Measurements from ENCODE around the gene RNF224.
A peak's percentile ranks its signal among the peaks of the same experiment; 100 is the strongest.

Gene RNF224

GRCh38 chr9:137192859-137193258, 34.4 kb upstream of the RNF224 start:
- no peak for DNase-seq

- no peak for DNase-seq
These were observed 33.5 kb upstream of the RNF224 start for GRCh38 chr9:137193771-137194170.

DNA sequence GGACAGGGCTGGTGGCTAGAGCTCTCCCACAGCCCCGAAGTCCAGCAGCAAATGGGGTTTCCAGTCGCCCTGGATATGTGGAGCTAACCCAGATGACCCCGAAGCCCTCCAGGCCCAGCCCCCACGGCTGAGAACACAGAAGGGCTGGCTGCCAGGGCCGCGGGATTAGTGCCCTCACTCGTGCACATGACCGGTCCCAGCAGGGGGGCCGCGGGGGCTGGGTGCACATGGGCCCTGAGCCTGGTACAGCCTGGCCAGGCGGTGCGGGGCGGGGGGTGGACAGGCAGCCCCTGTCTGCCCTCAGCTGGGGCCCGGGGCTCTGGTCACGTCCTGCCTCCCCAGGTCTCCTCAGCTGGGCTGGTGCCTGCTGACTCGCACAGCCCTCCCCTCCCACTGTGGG, 32.9 kb upstream of the RNF224 start:
- no peak for DNase-seq

- peak; percentile 21 for DNase-seq
These were observed 32.4 kb upstream of the RNF224 start for GRCh38 chr9:137194909-137195308.

DNA sequence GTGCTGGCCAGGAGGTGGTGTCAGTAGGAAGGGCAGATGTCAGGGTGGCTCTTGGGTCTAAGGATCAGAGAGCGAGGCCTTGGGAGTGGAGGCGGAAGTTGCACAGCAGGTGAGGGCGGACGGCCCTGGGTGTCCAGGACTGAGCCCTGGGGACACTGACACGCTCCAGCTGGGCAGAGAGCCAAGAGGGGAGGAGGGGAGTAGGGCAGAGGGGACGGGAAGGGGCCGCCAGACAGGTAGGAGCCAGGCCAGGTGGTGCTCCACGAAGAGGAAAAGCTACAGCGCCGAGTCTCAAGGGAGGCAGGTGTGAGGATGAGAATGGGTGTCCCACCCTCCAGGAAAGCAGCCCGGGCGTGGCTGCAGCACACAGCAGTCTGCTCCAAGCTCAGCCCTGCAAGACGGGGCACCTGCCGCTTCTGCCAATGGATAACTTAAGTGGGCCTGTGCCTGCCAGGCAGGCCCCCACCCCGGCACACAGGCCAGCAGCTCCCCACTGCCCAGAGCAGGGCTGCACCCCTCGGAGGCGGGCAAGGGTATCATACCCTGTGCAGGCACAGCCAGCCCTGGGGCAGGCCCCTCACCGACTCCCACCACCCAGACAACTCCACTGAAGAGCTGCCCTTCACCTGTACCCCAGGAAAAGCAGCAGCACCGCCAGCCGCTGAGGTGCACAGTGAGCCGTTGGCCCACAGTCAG, 31.6 kb upstream of the RNF224 start:
- peak; percentile 91 for DNase-seq

DNA sequence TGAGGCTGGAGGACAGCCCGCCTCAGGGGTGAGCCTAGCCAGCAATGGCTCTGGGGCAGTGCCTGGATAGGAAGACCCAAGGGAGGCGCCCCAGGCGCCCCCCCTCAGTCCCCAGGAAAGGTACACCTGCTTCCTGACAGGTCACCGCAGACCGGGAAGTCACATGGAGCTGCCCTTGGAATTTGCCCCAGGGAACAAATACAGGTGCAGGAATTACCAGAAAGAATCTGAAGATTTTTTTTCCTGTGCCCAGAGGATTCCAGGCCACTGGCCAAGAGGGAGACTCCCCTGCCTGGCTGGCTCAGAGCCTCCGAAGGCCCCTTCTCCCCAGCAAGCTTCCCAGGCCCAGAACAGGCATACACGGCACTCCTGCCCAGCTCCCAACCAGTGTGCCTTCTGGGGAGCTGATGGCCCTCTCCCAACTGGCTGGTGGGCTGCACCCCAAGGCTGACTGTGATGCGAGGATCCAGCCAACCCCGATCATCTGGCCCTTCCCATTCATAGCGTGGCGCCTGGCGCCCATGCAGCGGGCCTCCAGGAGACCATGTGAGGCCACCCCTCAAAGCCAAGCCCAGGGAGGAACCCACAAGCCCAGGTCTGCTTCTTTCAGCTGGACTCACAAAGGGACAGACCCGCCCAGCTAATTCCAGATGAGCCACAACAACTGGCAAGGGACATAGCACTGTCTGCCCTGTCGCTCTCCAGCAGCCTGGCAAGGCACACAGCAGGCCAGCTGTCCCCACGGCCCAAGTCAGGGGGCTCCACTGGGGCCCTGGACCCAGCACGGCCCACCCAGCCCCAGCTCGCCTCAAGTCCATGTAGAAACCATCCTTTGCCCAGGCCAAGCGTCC, 29.0 kb upstream of the RNF224 start:
- no peak for DNase-seq

GRCh38 chr9:137198902-137199283, 28.4 kb upstream of the RNF224 start:
- DNase-seq, result no peak

GRCh38 chr9:137199411-137200121, 27.7 kb upstream of the RNF224 start:
- DNase-seq, result no peak

GRCh38 chr9:137200311-137201204, 26.7 kb upstream of the RNF224 start, which contains the start of gene TPRN:
TPRN (minus strand) TSS chr9:137200741; CDS start chr9:137200711, 30 bp downstream.
- peak; percentile 100 for DNase-seq

GRCh38 chr9:137201205-137201868, 26.0 kb upstream of the RNF224 start:
- DNase-seq, result no peak

GRCh38 chr9:137202966-137203365, 24.3 kb upstream of the RNF224 start:
- no peak for DNase-seq

DNA sequence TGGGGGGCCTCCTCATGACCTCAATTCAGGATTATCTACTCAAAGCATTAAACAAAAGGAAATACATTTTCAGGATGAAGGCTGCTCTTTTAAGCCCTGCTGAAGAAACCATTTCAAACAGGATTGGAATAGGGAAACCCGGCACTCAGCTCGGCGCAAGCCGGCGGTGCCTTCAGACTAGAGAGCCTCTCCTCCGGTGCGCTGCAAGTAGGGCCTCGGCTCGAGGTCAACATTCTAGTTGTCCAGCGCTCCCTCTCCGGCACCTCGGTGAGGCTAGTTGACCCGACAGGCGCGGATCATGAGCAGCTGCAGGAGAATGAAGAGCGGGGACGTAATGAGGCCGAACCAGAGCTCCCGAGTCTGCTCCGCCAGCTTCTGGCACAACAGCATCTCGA, 22.6 kb upstream of the RNF224 start:
- no peak for DNase-seq

GRCh38 chr9:137205126-137206069, 21.9 kb upstream of the RNF224 start, which contains the start of the genes NDOR1 and TMEM203:
NDOR1 (plus strand) TSS chr9:137205700; CDS start chr9:137205778, 78 bp downstream.
TMEM203 (minus strand) TSS chr9:137205648; CDS start chr9:137205414, 234 bp downstream.
- DNase-seq, result peak; percentile 80

- no peak for DNase-seq
These were observed 20.7 kb upstream of the RNF224 start for GRCh38 chr9:137206602-137207001.

DNA sequence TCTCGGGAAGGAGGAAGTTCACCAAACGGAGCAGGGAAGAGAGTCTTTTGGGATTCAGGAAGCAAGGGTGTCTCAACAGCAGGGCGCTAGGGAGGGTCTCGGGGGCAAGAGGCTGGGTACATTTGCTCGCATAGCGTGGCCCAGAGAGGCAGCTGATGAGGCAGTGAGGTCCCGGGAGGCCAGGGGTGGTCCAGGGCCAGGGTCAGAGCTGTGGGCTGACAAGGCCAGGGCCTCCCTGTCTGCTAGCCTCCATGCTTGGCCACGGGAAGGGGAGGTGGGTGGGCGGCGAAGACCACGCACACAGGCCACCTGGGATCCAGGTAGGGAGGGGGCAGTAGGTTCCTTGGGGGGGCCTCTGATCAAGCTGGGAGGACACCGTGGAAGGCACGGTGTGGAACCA, 15.8 kb upstream of the RNF224 start:
- DNase-seq, result no peak

GRCh38 chr9:137212520-137212919, 14.8 kb upstream of the RNF224 start:
- DNase-seq, result no peak

DNA sequence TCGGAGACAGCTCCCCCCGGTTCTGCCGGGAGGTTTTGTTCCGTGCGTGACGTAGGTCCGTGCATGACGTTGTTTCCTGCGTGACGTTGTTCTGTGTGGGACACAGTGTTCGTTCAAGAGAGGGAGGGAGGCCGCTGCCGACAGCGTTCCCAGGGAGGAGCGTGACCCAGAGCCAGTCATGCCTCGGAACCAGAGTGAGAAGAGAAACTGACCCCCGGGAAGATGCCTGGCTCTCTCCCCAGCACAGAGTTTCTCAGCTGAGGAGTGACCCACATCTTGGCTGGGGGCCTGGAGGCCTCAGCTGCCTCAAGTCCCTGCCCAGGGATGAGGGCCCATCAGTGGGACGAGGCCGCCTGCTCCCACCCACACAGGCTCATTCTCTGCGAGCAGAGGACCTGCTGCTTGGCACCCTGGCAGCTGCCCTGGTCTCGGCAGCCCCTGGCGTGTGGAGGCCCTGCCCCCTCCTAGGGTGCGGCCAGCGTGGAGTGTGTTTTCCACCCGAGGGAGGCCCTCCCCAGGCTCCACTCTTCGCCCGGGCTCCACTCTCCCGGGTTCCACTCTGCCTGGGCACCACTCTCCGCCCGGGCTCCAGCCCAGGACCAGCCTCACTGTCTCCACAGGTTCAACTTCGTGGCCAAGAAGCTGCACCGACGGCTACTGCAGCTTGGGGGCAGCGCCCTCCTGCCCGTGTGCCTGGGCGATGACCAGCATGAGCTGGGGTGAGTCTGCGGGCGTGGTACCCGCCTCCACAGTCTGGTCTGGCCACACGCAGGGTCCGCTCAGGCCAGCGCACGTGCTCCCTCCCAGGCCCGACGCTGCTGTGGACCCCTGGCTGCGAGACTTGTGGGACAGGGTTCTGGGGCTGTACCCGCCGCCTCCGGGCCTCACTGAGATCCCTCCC, 13.9 kb upstream of the RNF224 start:
- no peak for DNase-seq

- no peak for DNase-seq
These were observed 12.7 kb upstream of the RNF224 start for GRCh38 chr9:137214620-137215019.

- no peak for DNase-seq
These were observed 11.9 kb upstream of the RNF224 start for GRCh38 chr9:137215196-137215986.

All from NCI-H1436 (cell line).